Activated B cell treated with CpG ODN at 0.5 μM for 24 hours (primary cell): ENCODE results near the gene IPMK. TPM values are rescaled to one million over a fixed set of nuclear protein-coding genes. Genes with fewer than 3 reads are reported as not detected.
A peak's percentile ranks its signal among the peaks of the same experiment; 100 is the strongest.

Experiments used
- ATAC-seq: fragments of 200-7000 bp; cut with Tn5 transposase; one replicate; pipeline ENCODE4 v1.10.0; 2021; ENCODE audit warnings: low read depth, mild to moderate bottlenecking, moderate library complexity
- CTCF ChIA-PET: fragments of 350-600 bp; sonication (Branson Sonifier 250); formaldehyde crosslinking; loops from one replicate; lab custom pipeline; 2021; ENCODE audit warnings: antibody characterized with exemption; lab: Charles Lee
- POLR2A ChIA-PET: fragments of 350-600 bp; sonication (Branson Sonifier 250); formaldehyde crosslinking; loops from one replicate; lab custom pipeline; 2021; ENCODE audit warnings: antibody characterized with exemption; lab: Charles Lee
- DNase-seq: peaks from one replicate; pipeline ENCODE4 v3.0.0; 2022
- H3K27ac Mint-ChIP-seq: one replicate; pipeline ENCODE4 v1.8.0; 2020; ENCODE audit warnings: mixed read lengths
- H3K27me3 Mint-ChIP-seq: one replicate; pipeline ENCODE4 v1.8.0; 2021; ENCODE audit warnings: mixed read lengths
- H3K36me3 Mint-ChIP-seq: one replicate; pipeline ENCODE4 v1.8.0; 2021; ENCODE audit warnings: low read depth, mixed read lengths
- H3K4me1 Mint-ChIP-seq: one replicate; pipeline ENCODE4 v1.8.0; 2021; ENCODE audit warnings: mixed read lengths
- H3K4me3 Mint-ChIP-seq: one replicate; pipeline ENCODE4 v1.8.0; 2020; ENCODE audit warnings: mild to moderate bottlenecking, mixed read lengths
- H3K9me3 Mint-ChIP-seq: one replicate; pipeline ENCODE4 v1.8.0; 2020; ENCODE audit warnings: mixed read lengths
- CTCF ChIP-seq: fragments of 200-600 bp; IDR thresholded peaks from one replicate; pipeline ENCODE4 v1.8.0; 2022; ENCODE audit warnings: antibody characterized with exemption, mild to moderate bottlenecking
- intact Hi-C: fragments of 100-400 bp; cut with micrococcal nuclease; formaldehyde crosslinking; loops from one replicate; pipeline ENCODE4 v1.15.1; 2024
- total RNA-seq: library from RNA; stranded (reverse); gene quantifications from 2 replicates; pipeline ENCODE4 v1.2.3, GENCODE V29; 2022

The IPMK gene
- total RNA-seq, 1 donor from 2014 or later = 7.6 TPM

DNA sequence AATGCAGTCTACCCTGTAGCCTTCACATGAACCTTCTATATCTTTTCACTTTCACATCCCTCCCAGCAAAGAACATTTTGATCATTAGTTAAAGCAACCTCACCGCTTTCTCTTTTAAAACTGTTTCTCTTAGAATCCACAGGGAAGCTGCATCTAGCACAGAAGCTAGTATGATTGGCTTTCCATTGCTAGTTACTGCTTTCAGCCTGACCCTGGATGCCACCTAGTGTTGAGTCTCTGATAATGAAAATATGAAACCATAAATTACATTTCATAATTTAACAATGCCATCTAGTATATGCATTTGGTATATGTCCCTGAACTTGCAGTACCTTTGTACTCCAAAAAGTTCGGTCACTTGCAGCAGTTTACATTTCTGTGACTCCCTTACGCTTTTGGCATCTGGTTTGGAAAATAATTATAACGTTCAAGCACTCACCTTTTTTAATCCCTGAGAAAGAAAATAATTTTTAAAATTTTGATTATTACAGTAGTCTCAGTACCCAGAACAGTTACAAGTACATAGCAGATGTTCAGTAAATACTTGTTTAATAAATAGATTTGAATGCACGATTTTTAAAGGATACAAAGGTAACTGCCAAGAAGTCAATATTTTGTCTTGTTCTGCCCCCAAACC lies 24.0 kb upstream of the IPMK start:
- peak; percentile 44 for TF ChIP-seq CTCF
- H3K27ac Mint-ChIP-seq = no peak overlapping the region
- ChIA-PET CTCF (interaction anchor here (0.5 to 5.9 kb wide), 17 partner anchors 9 to 139 kb away, joined by 3 to 170 read pairs (median 6); partner anchors contain the start of gene CISD1), POLR2A (interaction anchor here (1.4 kb wide), 1 partner anchor 23 kb away, joined by 3 read pairs; the partner anchor contains the start of gene CISD1)
- peak; percentile 79 for ATAC-seq
- DNase-seq = no peak
- H3K36me3 Mint-ChIP-seq = no peaks in the 10 kb centered on the region
- no peaks in the 10 kb centered on the region for H3K4me1 Mint-ChIP-seq
- intact Hi-C loops = loop anchor here (1.0 to 10.0 kb wide), 3 partner anchors 24 to 217 kb away; partner anchors contain the start of gene IPMK
- no peaks in the 10 kb centered on the region for H3K27me3 Mint-ChIP-seq
- no peak overlapping the region for H3K4me3 Mint-ChIP-seq
- no peaks in the 10 kb centered on the region for H3K9me3 Mint-ChIP-seq

GRCh38 chr10:58282615-58283014 lies 14.9 kb upstream of the IPMK start:
- TF ChIP-seq CTCF = no peak
- H3K27me3 Mint-ChIP-seq = no peaks in the 10 kb centered on the region
- peaks cover 11% of the 10 kb centered on the region for H3K36me3 Mint-ChIP-seq
- CTCF ChIA-PET = interaction anchor here (0.7 to 1.3 kb wide), 2 partner anchors 15 to 17 kb away, joined by 3 to 4 read pairs; no protein-coding TSS in a partner anchor
- H3K27ac Mint-ChIP-seq = peak overlapping the region; percentile 88
- DNase-seq (no peak), ATAC-seq (peak; percentile 90)
- intact Hi-C loops = loop anchor here (1.0 to 5.0 kb wide), 4 partner anchors 13 to 103 kb away; partner anchors contain the start of genes CISD1 and TFAM
- H3K9me3 Mint-ChIP-seq = no peaks in the 10 kb centered on the region
- POLR2A ChIA-PET = interaction anchor here (1.3 kb wide), 1 partner anchor 14 kb away, joined by 5 read pairs; the partner anchor contains the start of gene CISD1
- H3K4me3 Mint-ChIP-seq = peak overlapping the region; percentile 57
- peaks cover 27% of the 10 kb centered on the region for H3K4me1 Mint-ChIP-seq

- DNase-seq (no peak), ATAC-seq (no peak)
- Mint-ChIP-seq H3K4me3 (no peak overlapping the region), H3K27me3 (no peaks in the 10 kb centered on the region), H3K27ac (no peak overlapping the region), H3K36me3 (peaks cover 13% of the 10 kb centered on the region), H3K9me3 (no peaks in the 10 kb centered on the region), H3K4me1 (peaks cover 27% of the 10 kb centered on the region)
- ChIA-PET POLR2A (no interaction called here), CTCF (interaction anchor here (1.1 to 2.1 kb wide), 3 partner anchors 10 to 19 kb away, joined by 3 to 8 read pairs (median 7); no protein-coding TSS in a partner anchor)
- TF ChIP-seq CTCF = no peak
- intact Hi-C loops = loop anchor here (5.0 kb wide), 2 partner anchors 49 to 51 kb away; no protein-coding TSS in a partner anchor
Measured at GRCh38 chr10:58281092-58281752, 13.5 kb upstream of the IPMK start.

DNA sequence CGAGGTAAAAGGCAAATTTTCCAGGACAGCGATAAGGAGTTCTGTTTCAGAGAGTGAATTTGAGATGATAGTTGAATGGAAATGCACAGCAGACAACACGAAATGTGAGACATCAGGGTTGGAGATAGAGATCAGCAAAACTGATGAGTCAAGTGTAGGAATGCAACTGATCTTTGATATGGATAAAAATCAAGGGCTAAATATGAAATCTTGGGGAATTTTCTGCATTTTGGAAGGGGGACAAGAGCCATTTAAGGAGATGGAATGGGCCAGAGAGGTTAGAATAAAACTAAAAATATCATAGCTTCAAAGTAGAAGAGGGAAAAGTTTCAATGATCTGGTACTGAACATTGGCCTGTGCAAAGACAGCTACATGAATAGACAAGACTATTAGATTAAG lies 12.8 kb upstream of the IPMK start:
- ChIA-PET POLR2A (interaction anchor here (1.3 kb wide), 1 partner anchor 11 kb away, joined by 5 read pairs; the partner anchor contains the start of gene CISD1), CTCF (interaction anchor here (1.1 to 2.1 kb wide), 3 partner anchors 11 to 20 kb away, joined by 3 to 8 read pairs (median 7); no protein-coding TSS in a partner anchor)
- Mint-ChIP-seq H3K27ac (no peak overlapping the region), H3K36me3 (peaks cover 13% of the 10 kb centered on the region), H3K9me3 (no peaks in the 10 kb centered on the region), H3K4me1 (peaks cover 27% of the 10 kb centered on the region), H3K27me3 (no peaks in the 10 kb centered on the region), H3K4me3 (no peak overlapping the region)
- no peak for DNase-seq
- intact Hi-C loops = loop anchor here (5.0 kb wide), 2 partner anchors 48 to 52 kb away; no protein-coding TSS in a partner anchor
- no peak for ATAC-seq
- no peak for TF ChIP-seq CTCF

DNA sequence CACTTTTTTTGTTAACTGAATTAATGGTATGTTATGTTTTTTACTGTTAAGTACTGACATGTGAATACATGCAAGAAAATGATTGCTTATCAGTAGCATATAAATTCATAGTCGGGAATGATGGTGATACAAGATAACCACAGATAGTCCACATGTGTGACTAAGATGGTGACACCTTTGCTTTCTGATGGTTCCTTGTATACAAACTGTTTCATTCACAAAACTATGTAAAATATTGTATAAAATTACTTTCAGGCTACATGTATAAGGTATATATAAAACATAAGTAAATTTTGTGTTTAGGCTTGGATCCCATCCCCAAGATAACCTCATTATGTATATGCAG lies 11.2 kb upstream of the IPMK start:
- POLR2A ChIA-PET = no interaction called here

More for the DNA sequence above, 11.2 kb upstream of the IPMK start:
- CTCF ChIA-PET = no interaction called here
- Mint-ChIP-seq H3K9me3 (no peaks in the 10 kb centered on the region), H3K27me3 (no peaks in the 10 kb centered on the region), H3K4me1 (peaks cover 27% of the 10 kb centered on the region), H3K36me3 (peaks cover 13% of the 10 kb centered on the region), H3K27ac (no peak overlapping the region), H3K4me3 (no peak overlapping the region)
- intact Hi-C loops = no loop called here
- DNase-seq (no peak), ATAC-seq (no peak)
- TF ChIP-seq CTCF = no peak
